ENCODE results near the gene RNLS. TPM values are rescaled to one million over a fixed set of nuclear protein-coding genes. Genes with fewer than 3 reads are reported as not detected.

RNLS gene
- total and polyA plus RNA-seq, 7 donors = 3.9 to 19.2 (median 8.8) TPM

- no peak for DNase-seq
- Histone ChIP-seq H3K27me3 (no peaks in the 10 kb centered on the region), H3K36me3 (no peaks in the 10 kb centered on the region), H3K9me3 (no peaks in the 10 kb centered on the region), H3K4me1 (no peaks in the 10 kb centered on the region), H3K27ac (no peak overlapping the region), H3K4me3 (no peak overlapping the region)
- intact Hi-C loops (cut with DNase I) = no loop called here
- WGBS, 2 donors = 85 to 88% methylated on average over 1 of the region's 1 CpG
- TF ChIP-seq CTCF (IDR thresholded peaks at IDR 0.05) (no peak), POLR2A (IDR thresholded peaks at IDR 0.05) (no peak), EP300 (IDR thresholded peaks at IDR 0.05) (no peak), POLR2AphosphoS5 (IDR thresholded peaks at IDR 0.05) (no peak)
Observed at GRCh38 chr10:88618496-88618895, 35.4 kb upstream of the RNLS start.

- intact Hi-C loops (cut with DNase I) = no loop called here
- TF ChIP-seq POLR2A (IDR thresholded peaks at IDR 0.05) (no peak), POLR2AphosphoS5 (IDR thresholded peaks at IDR 0.05) (no peak), EP300 (IDR thresholded peaks at IDR 0.05) (no peak), CTCF (IDR thresholded peaks at IDR 0.05) (no peak)
- Histone ChIP-seq H3K27ac (no peak overlapping the region), H3K27me3 (no peaks in the 10 kb centered on the region), H3K4me1 (no peaks in the 10 kb centered on the region), H3K9me3 (no peaks in the 10 kb centered on the region), H3K4me3 (no peak overlapping the region), H3K36me3 (no peaks in the 10 kb centered on the region)
- no peak for DNase-seq
- 88 to 93% methylated on average over 1 of the region's 1 CpG for WGBS, 2 donors
Observed at GRCh38 chr10:88617772-88618300, 34.7 kb upstream of the RNLS start.

- intact Hi-C loops (cut with DNase I) = loop anchor here (1.0 kb wide), 1 partner anchor 8 kb away; no protein-coding TSS in a partner anchor
- TF ChIP-seq CTCF (IDR thresholded peaks at IDR 0.05) (no peak), EP300 (IDR thresholded peaks at IDR 0.05) (no peak), POLR2A (IDR thresholded peaks at IDR 0.05) (no peak), POLR2AphosphoS5 (IDR thresholded peaks at IDR 0.05) (no peak)
- Histone ChIP-seq H3K9me3 (no peaks in the 10 kb centered on the region), H3K36me3 (no peaks in the 10 kb centered on the region), H3K4me1 (no peaks in the 10 kb centered on the region), H3K27me3 (no peaks in the 10 kb centered on the region), H3K27ac (no peak overlapping the region), H3K4me3 (no peak overlapping the region)
- peak; percentile 63 for DNase-seq
- WGBS, 2 donors = 88 to 90% methylated on average over 18 of the region's 18 CpGs
Observed at GRCh38 chr10:88616250-88616977, 33.3 kb upstream of the RNLS start.

- 90 to 91% methylated on average over 2 of the region's 2 CpGs for WGBS, 2 donors
- no peak overlapping the region for H3K27ac ChIP-seq
- no peak overlapping the region for H3K4me3 ChIP-seq
- intact Hi-C loops (cut with DNase I) = no loop called here
- no peak for DNase-seq
- no peaks in the 10 kb centered on the region for H3K9me3 ChIP-seq
- H3K27me3 ChIP-seq = no peaks in the 10 kb centered on the region
- no peaks in the 10 kb centered on the region for H3K36me3 ChIP-seq
- TF ChIP-seq POLR2AphosphoS5 (IDR thresholded peaks at IDR 0.05) (no peak), CTCF (IDR thresholded peaks at IDR 0.05) (no peak), EP300 (IDR thresholded peaks at IDR 0.05) (no peak), POLR2A (IDR thresholded peaks at IDR 0.05) (no peak)
- no peaks in the 10 kb centered on the region for H3K4me1 ChIP-seq
Observed at GRCh38 chr10:88608780-88609179, 25.7 kb upstream of the RNLS start.

Measured in sigmoid colon (tissue), 7 donors.